ENCODE results near the gene TBRG4.

TBRG4 gene

DNA sequence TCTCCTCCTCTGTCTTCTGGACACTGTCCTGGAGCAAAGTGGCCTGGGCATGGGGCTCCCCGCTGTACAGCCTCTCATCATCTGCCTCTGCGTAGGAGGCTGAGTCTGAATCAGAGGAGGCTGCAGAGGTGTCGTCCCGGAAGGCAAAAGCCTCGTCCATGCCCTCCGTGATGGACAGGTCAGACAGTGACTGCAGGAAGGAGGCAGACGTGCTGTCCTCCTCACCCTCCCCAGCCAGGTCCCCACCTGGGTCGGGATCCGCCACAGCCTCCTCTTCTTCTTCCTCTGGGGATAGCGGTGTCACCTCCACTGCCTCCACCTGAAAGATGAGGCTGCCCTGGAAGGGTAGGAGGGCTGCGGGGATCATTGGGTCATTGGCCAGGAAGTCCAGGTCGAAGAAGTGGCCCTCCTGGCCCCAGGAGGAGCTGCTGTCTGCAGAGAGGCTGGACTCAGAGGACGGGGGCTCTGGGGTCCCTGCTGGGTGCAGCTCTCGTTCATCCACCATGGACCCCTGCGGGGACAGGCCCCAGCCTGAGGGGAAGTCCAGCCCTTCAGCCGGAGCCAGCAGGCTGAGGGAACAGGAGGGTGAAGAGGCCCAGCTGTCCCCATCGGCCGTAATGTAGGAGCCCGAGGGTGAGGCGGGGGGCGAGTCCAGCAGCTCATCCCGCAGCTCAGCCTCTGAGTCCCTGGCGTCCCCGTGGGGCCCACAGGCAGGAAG, 26.4 kb downstream of the TBRG4 start:
- Mint-ChIP-seq H3K4me3 (no peak overlapping the region), H3K4me1 (peaks cover 7 to 16% of the 10 kb centered on the region in 2 donors), H3K27ac (no peak overlapping the region), H3K36me3 (no peaks in the 10 kb centered on the region), H3K9me3 (no peaks in the 10 kb centered on the region), H3K27me3 (peaks cover 11 to 15% of the 10 kb centered on the region in 2 donors)
- no peak for DNase-seq
- ATAC-seq (replicated peaks): no peak

- H3K36me3 Mint-ChIP-seq: no peaks in the 10 kb centered on the region
- peaks cover 6 to 17% of the 10 kb centered on the region in 2 donors for H3K4me1 Mint-ChIP-seq
- H3K27ac Mint-ChIP-seq: no peak overlapping the region
- H3K27me3 Mint-ChIP-seq: peaks cover 8 to 9% of the 10 kb centered on the region in 2 donors
- DNase-seq: no peak
- no peaks in the 10 kb centered on the region for H3K9me3 Mint-ChIP-seq
- no peak for ATAC-seq (replicated peaks)
- no peak overlapping the region for H3K4me3 Mint-ChIP-seq
These were observed 27.2 kb downstream of the TBRG4 start for GRCh38 chr7:45084336-45084735.

GRCh38 chr7:45082831-45083331, 28.6 kb downstream of the TBRG4 start:
- H3K4me3 Mint-ChIP-seq: no peak overlapping the region
- peaks cover 0 to under 1% of the 10 kb centered on the region in 2 donors for H3K27me3 Mint-ChIP-seq
- DNase-seq (no peak), ATAC-seq (replicated peaks) (no peak)
- H3K36me3 Mint-ChIP-seq: peaks cover 0 to 7% of the 10 kb centered on the region in 2 donors
- H3K27ac Mint-ChIP-seq: peak overlapping the region; percentile 57
- H3K4me1 Mint-ChIP-seq: peaks cover 10 to 17% of the 10 kb centered on the region in 2 donors
- H3K9me3 Mint-ChIP-seq: no peaks in the 10 kb centered on the region

DNA sequence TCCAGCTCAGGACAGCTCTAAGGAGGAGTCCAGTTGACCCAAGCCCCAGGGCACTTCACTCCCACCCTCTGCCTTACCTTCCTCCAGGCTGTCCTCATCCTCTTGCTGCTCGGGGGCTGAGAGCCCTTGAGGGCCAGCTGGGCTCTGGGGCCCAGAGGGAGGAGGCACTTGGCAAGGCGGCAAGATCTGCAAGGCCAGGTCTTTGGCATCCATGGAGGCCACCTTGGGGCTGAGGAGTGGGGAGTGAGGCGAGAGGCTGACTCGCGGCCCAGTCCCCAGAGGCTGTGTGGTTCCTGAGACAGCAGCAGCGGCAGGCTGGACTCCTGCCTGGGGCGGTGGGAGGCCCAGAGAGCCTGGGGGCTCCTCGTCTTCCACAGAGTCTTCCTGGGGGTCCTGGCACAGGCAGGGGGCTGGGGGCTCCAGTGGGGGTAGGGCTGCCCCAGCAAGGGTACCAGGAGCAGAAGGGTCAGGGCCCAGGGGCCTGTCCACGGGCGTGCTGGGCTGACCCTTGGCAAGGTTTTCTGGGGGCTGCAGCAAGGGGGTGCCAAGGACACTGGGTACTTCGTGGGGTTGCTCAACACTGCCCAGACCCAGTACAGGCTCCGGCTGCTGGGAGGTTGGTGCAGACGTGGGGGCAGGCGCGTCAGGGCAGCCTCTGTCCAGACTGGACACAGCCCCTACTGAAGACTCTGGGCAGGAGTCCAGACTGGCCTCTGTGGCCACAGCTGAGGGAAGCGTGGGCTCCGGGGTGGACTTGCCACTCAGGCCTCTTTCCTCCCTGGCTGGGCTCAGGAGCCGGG, 29.3 kb downstream of the TBRG4 start:
- Mint-ChIP-seq H3K9me3 (no peaks in the 10 kb centered on the region), H3K4me3 (no peak overlapping the region), H3K4me1 (peaks cover 11 to 17% of the 10 kb centered on the region in 2 donors), H3K27ac (no peak overlapping the region), H3K27me3 (no peaks in the 10 kb centered on the region), H3K36me3 (peaks cover 0 to 10% of the 10 kb centered on the region in 2 donors)
- ATAC-seq (replicated peaks) (no peak), DNase-seq (no peak)

GRCh38 chr7:45081670-45081974, 29.9 kb downstream of the TBRG4 start:
- ATAC-seq (replicated peaks): no peak
- peaks cover 4 to 16% of the 10 kb centered on the region in 2 donors for H3K36me3 Mint-ChIP-seq
- no peak overlapping the region for H3K27ac Mint-ChIP-seq

DNA sequence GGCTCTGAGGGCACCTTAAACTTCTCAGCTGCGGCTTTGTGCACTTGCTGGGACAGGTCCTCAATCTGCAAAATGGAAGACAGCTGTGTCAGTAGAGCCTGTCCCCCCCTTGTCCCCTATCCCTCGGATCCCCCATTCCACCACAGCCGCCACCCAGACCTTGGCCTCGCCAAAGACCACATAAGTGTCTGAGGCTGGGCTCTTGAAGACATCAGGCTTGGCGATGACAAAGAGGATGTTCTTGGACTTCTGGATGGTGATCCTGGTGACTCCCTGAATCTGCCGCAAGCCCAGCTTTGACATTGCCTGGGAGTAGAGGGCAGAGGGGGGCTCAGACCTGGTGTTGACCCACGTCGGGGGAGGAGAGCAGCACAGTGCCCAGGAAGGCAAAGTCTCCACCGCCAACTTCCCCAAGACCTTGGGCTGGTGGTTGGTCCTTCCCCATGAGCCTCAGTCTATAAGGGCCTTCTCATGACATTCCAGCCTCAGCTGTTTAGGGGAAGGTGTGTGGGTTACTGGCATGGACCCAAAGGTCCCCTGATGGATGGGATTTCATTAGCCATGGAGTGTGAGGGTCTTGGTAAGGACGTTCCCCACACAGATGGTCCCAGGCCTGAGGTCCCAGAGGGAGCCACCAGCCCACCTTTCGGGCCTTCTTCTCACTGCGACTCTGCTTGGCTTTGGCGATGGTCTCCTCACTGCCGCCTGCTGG, 30.4 kb downstream of the TBRG4 start:
- Mint-ChIP-seq H3K9me3 (no peaks in the 10 kb centered on the region), H3K4me1 (peaks cover 11 to 17% of the 10 kb centered on the region in 2 donors), H3K27ac (peak overlapping the region; percentile 76), H3K4me3 (no peak overlapping the region), H3K36me3 (peaks cover 7 to 20% of the 10 kb centered on the region in 2 donors), H3K27me3 (no peaks in the 10 kb centered on the region)
- ATAC-seq (replicated peaks) (no peak), DNase-seq (no peak)

More at GRCh38 chr7:45081670-45081974, 29.9 kb downstream of the TBRG4 start:
- peaks cover 11 to 17% of the 10 kb centered on the region in 2 donors for H3K4me1 Mint-ChIP-seq
- no peak for DNase-seq
- H3K9me3 Mint-ChIP-seq: no peaks in the 10 kb centered on the region
- H3K27me3 Mint-ChIP-seq: no peaks in the 10 kb centered on the region
- H3K4me3 Mint-ChIP-seq: no peak overlapping the region

DNA sequence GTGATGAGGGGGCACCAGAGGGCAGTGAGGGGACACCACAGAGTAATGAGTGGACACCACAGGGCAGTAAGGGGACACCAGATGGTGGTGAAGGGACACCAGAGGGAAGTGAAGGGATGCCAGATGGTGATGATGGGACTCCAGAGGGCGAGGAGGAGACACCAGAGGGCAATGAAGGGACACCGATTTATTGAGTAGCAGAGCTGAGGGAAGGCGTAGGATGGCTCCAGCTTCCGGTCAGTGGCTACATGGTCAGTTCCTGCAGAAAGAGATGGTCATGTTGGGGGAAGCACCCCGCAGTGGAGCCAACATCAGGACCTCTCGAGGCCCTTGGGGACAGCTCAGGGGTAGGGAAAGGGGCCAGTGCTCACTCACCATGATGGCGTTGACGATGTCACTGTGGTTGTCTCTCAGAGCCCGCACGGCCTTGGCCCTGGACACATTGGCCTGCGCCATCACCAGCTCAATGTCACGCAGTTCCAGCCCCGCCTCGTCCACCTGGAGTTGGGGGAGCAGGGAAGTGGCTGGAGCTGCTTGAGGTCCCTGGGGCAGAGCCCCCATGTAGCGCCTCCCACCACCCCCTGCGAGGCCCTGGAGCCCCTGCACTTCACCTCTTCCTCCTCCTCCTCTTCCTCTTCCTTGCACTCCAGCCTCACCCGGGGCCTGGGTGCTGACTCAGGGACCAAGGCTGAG, 31.1 kb downstream of the TBRG4 start:
- Mint-ChIP-seq H3K27me3 (no peaks in the 10 kb centered on the region), H3K4me3 (peak overlapping the region; percentile 15 to 29), H3K27ac (peak overlapping the region; percentile 76), H3K36me3 (peaks cover 11 to 25% of the 10 kb centered on the region in 2 donors), H3K4me1 (peaks cover 12 to 20% of the 10 kb centered on the region in 2 donors), H3K9me3 (no peaks in the 10 kb centered on the region)
- ATAC-seq (replicated peaks) (peak; percentile 14 to 22), DNase-seq (no peak)

GRCh38 chr7:45078125-45078681, 33.3 kb downstream of the TBRG4 start:
- Mint-ChIP-seq H3K27me3 (no peaks in the 10 kb centered on the region), H3K27ac (peak overlapping the region; percentile 72), H3K9me3 (no peaks in the 10 kb centered on the region), H3K4me1 (peaks cover 14 to 29% of the 10 kb centered on the region in 2 donors), H3K36me3 (peaks cover 29 to 45% of the 10 kb centered on the region in 2 donors), H3K4me3 (peak overlapping the region in 1 of 2 donors; percentile 5)
- DNase-seq (no peak), ATAC-seq (replicated peaks) (peak in 1 of 2 donors; percentile 13)

GRCh38 chr7:45077579-45077978, 33.9 kb downstream of the TBRG4 start:
- Mint-ChIP-seq H3K4me1 (peaks cover 19 to 35% of the 10 kb centered on the region in 2 donors), H3K36me3 (peaks cover 35 to 51% of the 10 kb centered on the region in 2 donors), H3K27ac (peak overlapping the region; percentile 72), H3K9me3 (no peaks in the 10 kb centered on the region), H3K4me3 (peak overlapping the region in 1 of 2 donors; percentile 5), H3K27me3 (no peaks in the 10 kb centered on the region)
- DNase-seq (no peak), ATAC-seq (replicated peaks) (no peak)

- H3K36me3 Mint-ChIP-seq: peaks cover 35 to 53% of the 10 kb centered on the region in 2 donors
- H3K4me1 Mint-ChIP-seq: peaks cover 19 to 35% of the 10 kb centered on the region in 2 donors
These were observed 34.6 kb downstream of the TBRG4 start for GRCh38 chr7:45076946-45077345.

GRCh38 chr7:45075871-45076796, 35.4 kb downstream of the TBRG4 start:
- peaks cover 19 to 35% of the 10 kb centered on the region in 2 donors for H3K4me1 Mint-ChIP-seq
- no peak for ATAC-seq (replicated peaks)
- peaks cover 35 to 60% of the 10 kb centered on the region in 2 donors for H3K36me3 Mint-ChIP-seq

More at GRCh38 chr7:45076946-45077345, 34.6 kb downstream of the TBRG4 start:
- H3K27ac Mint-ChIP-seq: peak overlapping the region; percentile 39
- H3K4me3 Mint-ChIP-seq: no peak overlapping the region
- DNase-seq (no peak), ATAC-seq (replicated peaks) (no peak)
- no peaks in the 10 kb centered on the region for H3K27me3 Mint-ChIP-seq
- no peaks in the 10 kb centered on the region for H3K9me3 Mint-ChIP-seq

DNA sequence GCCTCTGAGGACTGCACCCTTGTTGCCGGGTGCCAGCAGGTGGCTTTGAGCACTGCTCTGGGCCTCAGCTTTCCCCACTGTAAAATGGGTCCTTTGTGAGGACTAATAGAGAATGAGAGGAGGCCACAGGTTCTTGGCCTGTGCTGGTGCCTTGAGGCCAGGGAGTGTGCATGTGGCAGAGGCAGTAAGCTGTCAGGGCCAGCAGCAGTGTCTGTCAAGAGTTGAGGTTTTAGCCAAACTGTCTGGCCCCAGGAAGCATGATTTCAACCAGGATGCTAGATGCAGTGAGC, 36.2 kb downstream of the TBRG4 start:
- peak overlapping the region; percentile 37 for H3K27ac Mint-ChIP-seq

More at GRCh38 chr7:45075871-45076796, 35.4 kb downstream of the TBRG4 start:
- Mint-ChIP-seq H3K27ac (peak overlapping the region; percentile 73), H3K27me3 (no peaks in the 10 kb centered on the region), H3K9me3 (no peaks in the 10 kb centered on the region), H3K4me3 (no peak overlapping the region)
- no peak for DNase-seq

More for the DNA sequence above, 36.2 kb downstream of the TBRG4 start:
- DNase-seq (no peak), ATAC-seq (replicated peaks) (no peak)
- H3K36me3 Mint-ChIP-seq: peaks cover 38 to 60% of the 10 kb centered on the region in 2 donors
- peaks cover 19 to 31% of the 10 kb centered on the region in 2 donors for H3K4me1 Mint-ChIP-seq
- no peaks in the 10 kb centered on the region for H3K9me3 Mint-ChIP-seq
- no peak overlapping the region for H3K4me3 Mint-ChIP-seq
- no peaks in the 10 kb centered on the region for H3K27me3 Mint-ChIP-seq
